ENCODE data around the gene TCF7L1. TPM values are rescaled to one million over a fixed set of nuclear protein-coding genes. Genes with fewer than 3 reads are reported as not detected.

TCF7L1 gene
- total and polyA plus RNA-seq, 2 of the 13 experiments (the other 11 are each of a cell fraction or from before 2014, with no cell fraction given), result 0.04 to 0.15 TPM

DNA sequence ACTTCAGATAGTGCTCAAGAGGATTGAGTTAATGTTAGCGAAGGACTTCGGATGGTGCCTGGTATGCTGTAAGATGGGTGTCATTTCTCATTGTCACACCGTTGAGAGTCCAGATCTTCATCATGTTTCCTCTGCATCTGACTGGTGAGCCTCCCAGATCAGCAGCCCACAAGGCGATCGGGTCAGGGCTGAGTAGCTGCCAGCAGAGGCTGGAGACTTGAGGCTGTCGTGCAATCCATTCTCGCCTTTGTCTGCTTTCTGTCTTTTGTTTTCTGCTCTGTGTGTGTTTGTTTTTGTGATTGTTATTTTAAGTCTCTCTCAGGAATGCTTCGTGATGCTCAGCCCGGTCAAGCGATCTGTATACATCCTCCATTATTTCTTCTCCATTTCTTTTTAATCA, 98.8 kb downstream of the TCF7L1 start:
- H3K4me2 ChIP-seq (ENCODE audit: low read depth, low read length), result no peak overlapping the region
- intact Hi-C loops (cut with micrococcal nuclease; ENCODE audit: unreplicated experiment), result no loop called here
- CTCF ChIA-PET (ENCODE audit: low intra/inter-chr PET ratio, low total read pairs), result no interaction called here
- no peak for TF ChIP-seq NFIB (CRISPR knock-in tag; IDR thresholded peaks at IDR 0.05; ENCODE audit: borderline replicate concordance)
- TF ChIP-seq, protein P1, sequence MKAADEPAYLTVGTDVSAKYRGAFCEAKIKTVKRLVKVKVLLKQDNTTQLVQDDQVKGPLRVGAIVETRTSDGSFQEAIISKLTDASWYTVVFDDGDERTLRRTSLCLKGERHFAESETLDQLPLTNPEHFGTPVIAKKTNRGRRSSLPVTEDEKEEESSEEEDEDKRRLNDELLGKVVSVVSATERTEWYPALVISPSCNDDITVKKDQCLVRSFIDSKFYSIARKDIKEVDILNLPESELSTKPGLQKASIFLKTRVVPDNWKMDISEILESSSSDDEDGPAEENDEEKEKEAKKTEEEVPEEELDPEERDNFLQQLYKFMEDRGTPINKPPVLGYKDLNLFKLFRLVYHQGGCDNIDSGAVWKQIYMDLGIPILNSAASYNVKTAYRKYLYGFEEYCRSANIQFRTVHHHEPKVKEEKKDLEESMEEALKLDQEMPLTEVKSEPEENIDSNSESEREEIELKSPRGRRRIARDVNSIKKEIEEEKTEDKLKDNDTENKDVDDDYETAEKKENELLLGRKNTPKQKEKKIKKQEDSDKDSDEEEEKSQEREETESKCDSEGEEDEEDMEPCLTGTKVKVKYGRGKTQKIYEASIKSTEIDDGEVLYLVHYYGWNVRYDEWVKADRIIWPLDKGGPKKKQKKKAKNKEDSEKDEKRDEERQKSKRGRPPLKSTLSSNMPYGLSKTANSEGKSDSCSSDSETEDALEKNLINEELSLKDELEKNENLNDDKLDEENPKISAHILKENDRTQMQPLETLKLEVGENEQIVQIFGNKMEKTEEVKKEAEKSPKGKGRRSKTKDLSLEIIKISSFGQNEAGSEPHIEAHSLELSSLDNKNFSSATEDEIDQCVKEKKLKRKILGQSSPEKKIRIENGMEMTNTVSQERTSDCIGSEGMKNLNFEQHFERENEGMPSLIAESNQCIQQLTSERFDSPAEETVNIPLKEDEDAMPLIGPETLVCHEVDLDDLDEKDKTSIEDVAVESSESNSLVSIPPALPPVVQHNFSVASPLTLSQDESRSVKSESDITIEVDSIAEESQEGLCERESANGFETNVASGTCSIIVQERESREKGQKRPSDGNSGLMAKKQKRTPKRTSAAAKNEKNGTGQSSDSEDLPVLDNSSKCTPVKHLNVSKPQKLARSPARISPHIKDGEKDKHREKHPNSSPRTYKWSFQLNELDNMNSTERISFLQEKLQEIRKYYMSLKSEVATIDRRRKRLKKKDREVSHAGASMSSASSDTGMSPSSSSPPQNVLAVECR (CRISPR knock-in tag; IDR thresholded peaks at IDR 0.05; ENCODE audit: borderline replicate concordance), result no peak
- TF ChIP-seq AHR (CRISPR knock-in tag; IDR thresholded peaks at IDR 0.05), result no peak
- no peak for TF ChIP-seq ZNF441 (CRISPR knock-in tag; IDR thresholded peaks at IDR 0.05; ENCODE audit: borderline replicate concordance)
- no peak for TF ChIP-seq TFDP1 (CRISPR knock-in tag; IDR thresholded peaks at IDR 0.05; ENCODE audit: borderline replicate concordance)
- no peak for TF ChIP-seq CEBPZ (IDR thresholded peaks at IDR 0.05; ENCODE audit: low read length)
- no peak for TF ChIP-seq ZNF276 (CRISPR knock-in tag; IDR thresholded peaks at IDR 0.05; ENCODE audit: low read depth)
- TF ChIP-seq ZNF12 (CRISPR knock-in tag; IDR thresholded peaks at IDR 0.05), result no peak

More for the DNA sequence above, 98.8 kb downstream of the TCF7L1 start:
- Histone ChIP-seq H3K9ac (ENCODE audit: insufficient read depth, low read depth, low read length) (no peak overlapping the region), H4K20me1 (ENCODE audit: insufficient read depth, low read length) (no peaks in the 10 kb centered on the region), H3K79me2 (ENCODE audit: insufficient read depth, low read length) (no peaks in the 10 kb centered on the region), H3K4me3 (replicated peaks in 1 of 3; ENCODE audit: insufficient read depth in 1 of 3, low read depth in 2 of 3, low read length in 3 of 3) (no peak overlapping the region), H3K9me3 (ENCODE audit: low read length) (no peaks in the 10 kb centered on the region), H2AFZ (ENCODE audit: low read length) (no peak overlapping the region), H3K27ac (ENCODE audit: extremely low read length, insufficient read depth, low read length) (no peak overlapping the region), H3K4me1 (ENCODE audit: insufficient read depth, low read length) (no peaks in the 10 kb centered on the region), H3K27me3 (ENCODE audit: control insufficient read depth in 1 of 2, insufficient read depth in 2 of 2, low read length in 2 of 2) (peaks cover 0 to 7% of the 10 kb centered on the region in 2 experiments; a peak in 3 of 5 replicates), H3K36me3 (replicated peaks in 1 of 2; ENCODE audit: control insufficient read depth in 1 of 2, insufficient read depth in 2 of 2, low read length in 2 of 2) (no peaks in the 10 kb centered on the region)
- POLR2A ChIA-PET, result no interaction called here
- in situ Hi-C loops (cut with HindIII; ENCODE audit: extremely low pct_ligation_motif_present, low pct_unique_long_range_greater_than_20kb), result no loop called here
- DNase-seq (ENCODE audit: low spot score), result no peak
- FAIRE-seq, result no peak
- WGBS (ENCODE audit: low lambda C conversion rate), result 55% methylated on average over 10 of the region's 10 CpGs
- no TSS peak for BruUV-seq (replicated peaks)
- no peak for ATAC-seq

Measured in HepG2 (cell line).